IPS-NIHi11 (cell line): ENCODE data around the gene IFNGR1.

ENCODE experiments used
- DNase-seq: peaks from one replicate; pipeline ENCODE4 v3.0.0; 2012; ENCODE audit warnings: mixed read lengths, low spot score

The IFNGR1 gene

DNA sequence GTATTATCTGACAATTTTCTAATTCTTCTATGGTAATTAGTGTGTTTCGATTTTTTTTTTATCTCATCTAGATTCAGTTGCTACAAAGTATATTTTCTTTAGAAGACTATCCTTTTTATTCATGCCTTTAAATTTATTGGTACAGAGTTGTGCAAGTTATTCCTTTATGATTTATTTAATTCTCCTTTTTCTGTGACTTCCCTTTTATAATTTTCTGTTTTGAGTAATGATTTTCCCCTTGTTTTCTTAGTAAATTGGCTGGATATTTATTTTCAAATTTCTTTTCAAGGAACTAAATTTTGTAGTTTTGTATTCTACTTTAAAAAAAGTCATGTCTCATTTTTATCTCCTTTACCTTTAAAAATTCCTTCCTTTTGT lies 43.3 kb downstream of the IFNGR1 start:
- DNase-seq = no peak

- no peak for DNase-seq
Observed at GRCh38 chr6:137175157-137175867, 43.9 kb downstream of the IFNGR1 start.

DNA sequence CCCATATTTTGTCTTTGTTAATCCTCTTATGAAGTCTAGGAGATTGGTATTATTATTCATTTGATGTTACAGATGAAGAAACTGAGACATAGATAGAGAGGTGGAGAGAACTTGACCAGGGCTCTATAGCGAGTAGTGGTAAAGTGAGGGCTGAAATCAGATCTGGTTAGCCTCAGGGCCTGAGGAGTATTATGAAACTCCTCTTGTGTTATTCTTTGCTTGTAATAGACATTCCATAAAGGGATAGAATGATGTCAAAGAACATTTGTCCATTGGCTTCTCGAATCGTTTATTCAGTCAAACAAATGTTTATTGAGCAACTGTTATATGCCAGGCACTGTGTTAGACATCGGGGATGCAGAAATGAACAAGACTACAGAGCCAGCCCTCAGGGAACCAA lies 45.7 kb downstream of the IFNGR1 start, which contains the start of gene IL22RA2:
IL22RA2 (minus strand) TSS at position 144 of the 400 bp plus-strand sequence. CDS start 11,895 bp downstream, outside the sequence.
- DNase-seq = no peak

- no peak for DNase-seq
Observed at GRCh38 chr6:137172734-137173431, 46.3 kb downstream of the IFNGR1 start.

- peak; percentile 36 for DNase-seq
Observed at GRCh38 chr6:137171824-137172733, 47.1 kb downstream of the IFNGR1 start.

GRCh38 chr6:137171053-137171374 lies 48.2 kb downstream of the IFNGR1 start:
- DNase-seq = no peak

- DNase-seq = no peak
Observed at GRCh38 chr6:137170266-137171052, 48.7 kb downstream of the IFNGR1 start.

- DNase-seq = no peak
Observed at GRCh38 chr6:137167702-137168377, 51.3 kb downstream of the IFNGR1 start.

- no peak for DNase-seq
Observed at GRCh38 chr6:137166247-137167098, 52.7 kb downstream of the IFNGR1 start.

GRCh38 chr6:137165375-137166246 lies 53.6 kb downstream of the IFNGR1 start:
- no peak for DNase-seq

DNA sequence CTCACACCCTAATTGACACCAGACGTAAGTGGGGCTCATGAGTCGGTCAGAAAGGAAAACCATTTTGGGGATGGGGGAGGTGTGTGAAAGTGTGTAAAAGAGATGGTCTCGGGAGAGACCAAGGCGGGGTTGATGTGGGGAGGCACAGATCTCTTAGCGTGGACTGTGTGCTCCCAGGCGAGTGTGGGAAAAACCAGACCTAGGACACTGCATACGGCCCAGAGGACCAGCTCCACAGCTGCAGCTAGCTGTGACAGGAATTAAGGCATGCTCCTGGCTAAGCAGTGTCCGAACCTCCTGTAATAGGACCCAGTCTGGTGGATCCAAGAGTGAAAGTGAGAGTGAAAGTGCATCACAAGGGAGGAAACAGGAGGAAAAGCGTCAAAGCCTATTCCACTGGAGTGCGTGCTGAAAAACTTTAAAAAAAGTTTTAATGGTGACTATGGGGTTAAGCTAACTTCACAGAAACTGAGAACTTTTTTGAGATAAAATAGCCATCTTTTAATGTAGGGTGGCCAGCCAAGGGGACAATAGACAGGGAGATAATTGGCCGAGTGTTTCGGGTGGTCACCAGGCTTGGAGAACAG lies 55.4 kb downstream of the IFNGR1 start:
- no peak for DNase-seq

DNA sequence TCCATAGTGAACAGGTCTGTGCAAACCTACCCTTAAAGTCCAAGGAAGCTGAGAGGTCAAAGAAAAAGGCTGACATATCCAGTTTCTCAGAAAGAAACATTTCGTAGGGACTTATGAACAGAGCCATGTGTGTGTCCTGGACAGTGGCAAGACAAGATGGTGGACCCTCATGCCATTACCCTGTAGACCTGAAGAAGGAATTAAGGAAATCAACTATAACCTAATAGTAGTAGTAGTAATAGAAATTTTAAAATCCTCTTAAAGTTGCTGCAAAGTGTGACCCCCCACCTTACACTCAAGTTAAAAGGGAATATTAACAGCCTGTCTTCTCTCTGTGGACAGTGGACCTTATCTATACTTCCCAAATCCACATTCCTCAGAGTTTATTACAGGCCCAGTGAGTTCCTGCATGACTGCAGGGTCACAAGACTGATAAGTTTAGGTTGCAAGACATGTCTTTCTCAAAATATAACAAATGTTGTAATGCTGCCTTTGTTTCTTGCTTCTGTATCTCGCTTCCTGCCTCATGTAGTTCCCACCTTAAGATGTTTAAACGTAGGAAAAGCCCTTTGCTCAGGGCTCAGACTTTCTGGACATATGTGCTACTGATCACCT lies 56.4 kb downstream of the IFNGR1 start:
- no peak for DNase-seq

DNA sequence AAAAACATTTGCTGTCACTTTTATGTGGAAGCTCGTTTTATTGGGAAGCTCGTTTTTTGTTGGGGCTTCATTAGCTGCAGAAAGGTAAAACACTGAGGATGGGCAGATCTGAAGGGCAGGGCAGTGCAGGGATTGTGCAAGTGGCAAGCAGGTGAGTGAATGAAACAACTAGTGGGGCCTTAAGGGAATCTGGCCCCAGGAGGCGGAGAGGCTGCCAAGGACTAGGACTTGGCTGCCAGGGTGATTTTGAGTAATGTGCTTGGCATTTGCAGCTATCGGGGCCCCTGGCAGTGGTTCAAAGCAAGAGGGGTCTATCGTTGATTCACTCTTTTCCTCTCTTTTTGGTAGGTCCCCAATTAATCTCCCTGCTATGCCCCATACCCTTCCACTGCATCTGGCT lies 57.2 kb downstream of the IFNGR1 start:
- no peak for DNase-seq

DNA sequence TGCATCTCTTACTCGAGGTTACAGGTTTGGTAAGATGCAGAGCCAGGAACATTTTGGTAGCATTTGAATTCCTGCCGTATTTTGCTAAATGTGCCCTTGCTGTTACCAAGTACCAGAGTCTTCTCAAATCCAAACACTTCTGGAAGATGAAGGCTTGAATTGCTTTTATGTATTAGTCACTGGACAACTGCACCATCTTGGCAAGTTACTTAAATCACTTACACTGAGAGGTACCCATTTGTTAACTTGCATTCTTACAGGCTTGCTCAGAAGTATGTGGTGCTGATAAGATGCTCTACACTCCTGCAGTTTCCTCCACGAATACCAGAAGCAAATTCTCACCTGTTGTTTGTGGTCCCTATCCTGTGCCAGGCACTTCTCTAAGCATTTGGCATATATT lies 58.4 kb downstream of the IFNGR1 start:
- DNase-seq = no peak

DNA sequence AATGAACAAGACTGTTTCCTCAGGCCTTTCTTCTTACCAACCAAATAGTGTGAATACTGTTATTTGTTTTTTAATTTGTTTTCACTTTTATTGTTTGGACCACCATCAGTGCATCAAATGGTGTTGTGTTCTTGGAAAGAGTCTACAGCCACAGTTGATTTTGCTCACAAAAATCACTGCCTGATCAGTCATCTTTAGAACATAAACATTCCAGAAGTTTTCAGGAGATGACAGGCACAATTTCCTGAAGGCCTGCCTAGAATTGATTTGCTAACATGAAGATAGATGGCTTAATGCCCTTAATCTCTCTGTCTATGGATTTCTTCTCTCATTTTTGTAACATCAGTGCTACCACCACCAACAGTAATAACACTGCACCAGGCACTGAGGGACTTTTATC lies 59.3 kb downstream of the IFNGR1 start:
- DNase-seq = no peak

DNA sequence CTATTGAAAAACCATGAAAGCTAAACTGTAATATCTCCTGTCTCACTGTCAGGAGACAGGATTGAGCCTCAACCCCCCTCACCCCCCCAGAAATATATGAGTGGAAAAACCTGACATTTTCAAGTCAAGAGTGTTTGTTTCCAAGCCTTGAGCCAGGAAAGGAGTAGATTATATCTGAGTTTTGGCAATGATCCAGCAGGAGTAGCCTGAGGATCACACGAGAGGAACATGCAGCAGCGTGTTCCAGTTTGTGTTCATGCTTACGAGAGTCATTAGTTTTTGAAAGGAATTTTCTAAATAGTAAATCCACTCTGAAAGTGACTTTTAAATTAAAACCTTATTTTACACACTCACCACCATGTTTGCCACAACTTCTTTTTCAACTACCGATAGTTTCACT lies 61.6 kb downstream of the IFNGR1 start:
- no peak for DNase-seq

- DNase-seq = no peak
Observed at GRCh38 chr6:137156650-137157049, 62.5 kb downstream of the IFNGR1 start.

DNA sequence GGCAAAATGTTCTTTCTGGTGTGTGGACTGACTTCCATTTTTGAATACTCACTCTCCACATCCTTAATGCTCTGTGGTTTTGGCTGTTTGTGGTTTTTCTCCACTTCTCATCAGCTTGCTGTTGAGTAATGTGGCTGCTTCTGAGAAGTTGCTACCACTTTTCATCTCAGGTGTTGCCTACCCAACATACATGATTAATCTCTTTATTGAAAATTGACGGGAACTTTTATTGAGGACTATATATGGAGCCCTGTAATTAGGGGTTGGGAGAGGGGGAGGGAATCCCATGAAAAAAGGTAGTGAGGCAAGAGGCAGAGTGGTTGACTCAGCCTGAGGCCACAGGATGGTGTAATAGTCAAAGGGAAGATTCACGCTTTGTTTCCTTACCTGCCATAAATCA lies 63.4 kb downstream of the IFNGR1 start:
- no peak for DNase-seq

GRCh38 chr6:137150072-137150471 lies 69.1 kb downstream of the IFNGR1 start:
- DNase-seq = no peak
